Nephron (organoid): ENCODE measurements around the gene GALNT2.

Experiments
- H3K27ac Mint-ChIP-seq, 3 experiments: 2 replicates each; pipeline ENCODE4 v1.8.0; 2020; ENCODE audit warnings: mixed read lengths in 3 of 3, mild to moderate bottlenecking in 2 of 3, moderate library complexity in 1 of 3
- H3K27me3 Mint-ChIP-seq: 2 replicates; pipeline ENCODE4 v1.8.0; 2021; ENCODE audit warnings: low read depth, mild to moderate bottlenecking, moderate library complexity, mixed read lengths
- H3K36me3 Mint-ChIP-seq: 2 replicates; pipeline ENCODE4 v1.8.0; 2020; ENCODE audit warnings: low read depth, mixed read lengths
- H3K4me1 Mint-ChIP-seq: 2 replicates; pipeline ENCODE4 v1.8.0; 2020; ENCODE audit warnings: mixed read lengths
- H3K4me3 Mint-ChIP-seq, 3 experiments: 2 replicates each; pipeline ENCODE4 v1.8.0; 2020; ENCODE audit warnings: mild to moderate bottlenecking in 3 of 3, mixed read lengths in 3 of 3, moderate library complexity in 2 of 3
- H3K9me3 Mint-ChIP-seq: 2 replicates; pipeline ENCODE4 v1.8.0; 2020; ENCODE audit warnings: mixed read lengths
- CTCF ChIP-seq, 3 experiments: fragments of 200-600 bp; sonication (generic); IDR thresholded peaks; one replicate each; pipeline ENCODE4 v1.5.0; 2021; ENCODE audit warnings: antibody characterized with exemption in 3 of 3; ENCODE audit not compliant: unreplicated experiment in 3 of 3

The GALNT2 gene

GRCh38 chr1:230219174-230220067, 152.4 kb downstream of the GALNT2 start:
- Mint-ChIP-seq H3K27ac (no peak overlapping the region), H3K27me3 (no peaks in the 10 kb centered on the region), H3K9me3 (peaks cover 3% of the 10 kb centered on the region), H3K36me3 (peaks cover 11% of the 10 kb centered on the region), H3K4me3 (no peak overlapping the region), H3K4me1 (peaks cover 52% of the 10 kb centered on the region)
- no peak for TF ChIP-seq CTCF (IDR thresholded peaks at IDR 0.05; ENCODE audit: unreplicated experiment in 3 of 3)

- H3K4me3 Mint-ChIP-seq = no peak overlapping the region
- H3K4me1 Mint-ChIP-seq = peaks cover 46% of the 10 kb centered on the region
These were observed 153.4 kb downstream of the GALNT2 start for GRCh38 chr1:230220478-230220877.

GRCh38 chr1:230220907-230221306, 153.9 kb downstream of the GALNT2 start:
- TF ChIP-seq CTCF (IDR thresholded peaks at IDR 0.05; ENCODE audit: unreplicated experiment in 3 of 3) = no peak
- Mint-ChIP-seq H3K27me3 (no peaks in the 10 kb centered on the region), H3K4me3 (no peak overlapping the region), H3K9me3 (no peaks in the 10 kb centered on the region), H3K4me1 (peaks cover 41% of the 10 kb centered on the region), H3K36me3 (peaks cover 6% of the 10 kb centered on the region), H3K27ac (no peak overlapping the region)

More at GRCh38 chr1:230220478-230220877, 153.4 kb downstream of the GALNT2 start:
- Mint-ChIP-seq H3K27ac (no peak overlapping the region), H3K27me3 (no peaks in the 10 kb centered on the region), H3K36me3 (peaks cover 6% of the 10 kb centered on the region), H3K9me3 (no peaks in the 10 kb centered on the region)
- TF ChIP-seq CTCF (IDR thresholded peaks at IDR 0.05; ENCODE audit: unreplicated experiment in 3 of 3) = no peak

GRCh38 chr1:230222678-230223077, 155.6 kb downstream of the GALNT2 start:
- H3K4me3 Mint-ChIP-seq = no peak overlapping the region
- no peaks in the 10 kb centered on the region for H3K9me3 Mint-ChIP-seq
- H3K27ac Mint-ChIP-seq = no peak overlapping the region
- peaks cover 27% of the 10 kb centered on the region for H3K4me1 Mint-ChIP-seq
- no peaks in the 10 kb centered on the region for H3K27me3 Mint-ChIP-seq
- no peak for TF ChIP-seq CTCF (IDR thresholded peaks at IDR 0.05; ENCODE audit: unreplicated experiment in 3 of 3)
- peaks cover 6% of the 10 kb centered on the region for H3K36me3 Mint-ChIP-seq

GRCh38 chr1:230224101-230224960, 157.3 kb downstream of the GALNT2 start:
- Mint-ChIP-seq H3K4me3 (no peak overlapping the region), H3K36me3 (peaks cover 4% of the 10 kb centered on the region), H3K4me1 (peaks cover 29% of the 10 kb centered on the region), H3K9me3 (no peaks in the 10 kb centered on the region), H3K27ac (no peak overlapping the region), H3K27me3 (no peaks in the 10 kb centered on the region)
- TF ChIP-seq CTCF (IDR thresholded peaks at IDR 0.05; ENCODE audit: unreplicated experiment in 3 of 3) = no peak
